ENCODE data around the gene TRIM49B. TPM values are rescaled to one million over a fixed set of nuclear protein-coding genes. Genes with fewer than 3 reads are reported as not detected.
"Not testable (repeated sequence)": the region's sequence is repeated elsewhere in the genome, so short reads cannot be mapped to it uniquely, and the experiment has no call there.

Gene TRIM49B, protein sequence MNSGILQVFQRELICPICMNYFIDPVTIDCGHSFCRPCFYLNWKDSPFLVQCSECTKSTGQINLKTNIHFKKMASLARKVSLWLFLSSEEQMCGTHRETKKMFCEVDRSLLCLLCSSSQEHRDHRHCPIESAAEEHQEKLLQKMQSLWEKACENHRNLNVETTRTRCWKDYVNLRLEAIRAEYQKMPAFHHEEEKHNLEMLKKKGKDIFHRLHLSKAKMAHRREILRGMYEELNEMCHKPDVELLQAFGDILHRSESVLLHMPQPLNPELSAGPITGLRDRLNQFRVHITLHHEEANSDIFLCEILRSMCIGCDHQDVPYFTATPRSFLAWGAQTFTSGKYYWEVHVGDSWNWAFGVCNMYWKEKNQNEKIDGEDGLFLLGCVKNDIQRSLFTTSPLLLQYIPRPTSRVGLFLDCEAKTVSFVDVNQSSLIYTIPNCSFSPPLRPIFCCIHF
- not detected in 2 replicates for total RNA-seq (2014; rRNA removed; shearing (Covaris generic))

DNA sequence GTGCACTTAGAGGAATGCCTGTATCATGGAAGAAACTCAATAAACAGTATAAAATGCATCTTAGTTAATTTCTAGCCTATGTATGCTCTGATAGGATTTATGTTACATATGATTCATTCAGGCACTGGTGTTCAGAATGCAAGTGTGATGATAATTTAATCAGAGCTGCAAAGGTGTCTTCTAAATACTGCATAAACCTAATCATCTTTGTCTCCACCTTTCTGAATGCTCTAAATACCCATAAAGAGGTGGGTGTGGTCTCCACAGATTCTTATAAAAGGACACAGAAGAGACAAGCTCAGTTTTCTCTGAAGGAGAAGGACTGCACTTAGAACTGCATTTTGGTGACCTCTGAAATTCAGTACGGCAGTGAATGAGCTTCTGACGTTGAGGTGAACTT is at the start of gene TRIM49B:
Gene TRIM49B (plus strand): TSS at position 301 of the 400 bp plus-strand sequence. CDS start 2,777 bp downstream, outside the sequence.
- DNase-seq (ENCODE audit: low spot score), result not testable (repeated sequence)

DNA sequence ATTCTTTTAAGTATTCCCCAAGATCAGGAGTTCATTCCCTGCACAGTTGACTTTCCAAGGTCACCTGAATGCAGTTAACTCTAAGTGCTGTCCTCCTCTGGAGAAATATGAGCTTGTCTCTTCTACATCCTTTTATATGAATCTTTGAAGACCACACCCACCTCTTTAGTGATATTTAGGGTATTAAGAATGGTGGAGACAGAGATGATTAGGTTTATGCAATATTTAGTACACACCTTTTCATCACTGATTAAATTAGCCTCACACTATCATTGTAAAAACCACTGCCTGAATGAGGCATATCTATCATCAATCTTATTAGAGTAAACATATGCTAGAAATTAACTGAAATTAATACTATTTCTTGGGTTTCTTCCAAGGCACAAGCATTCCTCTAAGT is 44.8 kb upstream of the TRIM49B start, which contains the start of gene TRIM51G:
Gene TRIM51G (minus strand): TSS at position 101 of the 400 bp plus-strand sequence. CDS start 2,190 bp downstream, outside the sequence.
- not testable (repeated sequence) for DNase-seq (ENCODE audit: low spot score)

DNA sequence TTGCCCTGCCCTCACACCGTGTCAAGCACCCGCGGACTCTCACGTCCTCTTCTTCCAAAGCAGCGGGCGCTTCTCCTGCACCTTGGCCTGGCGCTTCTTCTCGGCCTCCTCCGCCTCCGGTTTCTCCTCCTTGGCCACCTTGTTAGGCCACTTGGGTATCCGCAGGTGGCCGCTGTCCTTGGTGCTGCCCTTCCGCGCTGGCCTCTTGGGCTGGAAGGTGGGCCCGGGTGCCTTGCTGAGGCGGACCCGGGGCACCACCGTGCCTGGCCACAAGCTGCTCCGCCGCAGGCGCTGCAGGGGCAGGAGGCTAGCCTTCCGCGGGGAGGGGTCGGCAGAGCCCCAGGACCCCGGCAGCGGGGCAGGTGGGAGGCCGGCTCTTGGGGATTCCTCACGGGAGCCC is 19.6 kb downstream of the TRIM49B start:
- DNase-seq (ENCODE audit: low spot score), result not testable (repeated sequence)

DNA sequence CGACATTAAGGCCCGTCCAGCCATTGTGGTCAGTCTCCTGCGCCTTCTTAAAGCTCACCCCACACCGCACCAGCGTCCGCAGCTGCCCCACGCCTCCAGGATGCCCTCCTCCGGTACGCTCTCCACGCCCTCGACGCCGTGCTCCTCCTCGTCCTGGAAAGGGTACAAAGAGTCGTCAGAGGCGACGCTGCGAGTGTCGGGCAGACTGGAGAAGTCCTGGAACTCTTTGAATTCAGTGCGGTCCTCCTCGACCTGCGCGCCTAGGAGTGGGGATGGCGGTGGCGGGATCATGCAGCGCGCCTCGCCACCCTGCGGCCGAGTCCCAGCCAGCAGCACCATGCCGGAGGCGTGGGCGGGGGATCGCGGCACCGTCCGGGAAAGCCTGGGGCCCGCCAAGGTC is 21.2 kb downstream of the TRIM49B start:
- DNase-seq (ENCODE audit: low spot score), result not testable (repeated sequence)

DNA sequence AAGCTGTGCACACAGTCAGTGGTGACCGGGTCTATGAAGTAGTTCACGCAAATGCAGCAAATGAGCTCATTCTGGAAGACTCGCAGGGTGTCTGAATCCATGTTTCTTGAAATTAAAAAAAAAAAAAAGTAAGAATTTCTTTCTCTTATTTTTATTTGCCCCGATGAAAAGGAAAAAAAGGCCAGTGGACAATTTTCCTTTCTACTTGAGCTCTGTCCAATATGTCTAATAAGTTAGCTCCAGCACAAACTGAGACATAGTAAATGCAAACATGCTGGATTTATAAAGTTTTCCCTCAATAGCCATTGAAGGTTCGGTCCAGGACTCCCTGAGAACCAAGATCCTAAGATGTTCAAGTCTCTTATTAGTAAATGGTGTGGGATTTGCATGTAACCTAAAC is 30.4 kb downstream of the TRIM49B start, which contains the start of gene TRIM64C:
Gene TRIM64C (minus strand): TSS at position 101 of the 400 bp plus-strand sequence. CDS start 0 bp downstream, at position 101.
- not testable (repeated sequence) for DNase-seq (ENCODE audit: low spot score)

DNA sequence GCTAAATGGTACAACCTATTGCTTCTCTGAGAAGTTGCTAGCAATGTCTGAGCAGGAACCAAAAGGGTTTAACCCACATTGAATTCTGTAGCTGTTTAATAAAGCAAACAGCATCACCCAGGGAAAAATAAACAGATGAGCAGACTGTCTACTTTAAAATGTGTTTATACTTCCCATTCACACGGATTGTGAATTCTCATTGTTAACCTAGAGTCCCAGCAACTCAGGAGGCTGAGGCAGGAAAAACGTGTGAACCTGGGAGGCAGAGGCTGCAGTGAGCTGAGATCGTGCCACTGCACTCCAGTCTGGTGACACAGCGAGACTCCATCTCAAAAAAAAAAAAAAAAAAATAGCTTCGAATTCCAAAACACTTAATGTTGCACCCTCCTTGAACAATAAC is 41.3 kb downstream of the TRIM49B start:
- not testable (repeated sequence) for DNase-seq (ENCODE audit: low spot score)

Small RNA genes within 50 kb of the gene (small RNA-seq; reads per million reads assigned to genes)
- gene AC084851.1, result not detected

Other genes with a start within 250 kb of the TRIM49B start
- gene TRIM51G, start 44.9 kb upstream of the TRIM49B start, total RNA-seq (2014; rRNA removed; shearing (Covaris generic)), result not detected in 2 replicates
- gene TRIM64C, start 30.3 kb downstream of the TRIM49B start, total RNA-seq (2014; rRNA removed; shearing (Covaris generic)), result not detected in 2 replicates
- gene FOLH1, start 179.8 kb downstream of the TRIM49B start, total RNA-seq (2014; rRNA removed; shearing (Covaris generic)), result not detected in 2 replicates

All from HT-29 (cell line).